Ishikawa (cell line): Measurements from ENCODE around the gene USP28.

Experiments used
- CEBPB ChIP-seq: IDR thresholded peaks from 2 replicates; pipeline ENCODE4 v1.6.1; 2012
- CREB1 ChIP-seq: IDR thresholded peaks from 2 replicates; pipeline ENCODE4 v1.6.1; 2012; ENCODE audit warnings: low read depth
- EGR1 ChIP-seq: IDR thresholded peaks from 2 replicates; pipeline ENCODE4 v1.6.1; 2012
- EP300 ChIP-seq: IDR thresholded peaks from 2 replicates; pipeline ENCODE4 v1.6.1; 2012; ENCODE audit warnings: borderline replicate concordance
- FOXM1 ChIP-seq: IDR thresholded peaks from 2 replicates; pipeline ENCODE4 v1.6.1; 2012; ENCODE audit warnings: low read depth, borderline replicate concordance
- NFIC ChIP-seq: IDR thresholded peaks from 2 replicates; pipeline ENCODE4 v1.6.1; 2012
- RAD21 ChIP-seq: IDR thresholded peaks from 2 replicates; pipeline ENCODE4 v1.6.1; 2012; ENCODE audit warnings: low read depth
- TAF1 ChIP-seq: IDR thresholded peaks from 2 replicates; pipeline ENCODE4 v1.6.1; 2012; ENCODE audit warnings: low read depth, mild to moderate bottlenecking
- TCF12 ChIP-seq: IDR thresholded peaks from 2 replicates; pipeline ENCODE4 v1.6.1; 2012; ENCODE audit warnings: low read depth
- TEAD4 ChIP-seq: IDR thresholded peaks from 2 replicates; pipeline ENCODE4 v1.6.1; 2012
- YY1 ChIP-seq: IDR thresholded peaks from 2 replicates; pipeline ENCODE4 v1.6.1; 2012; ENCODE audit warnings: low read depth
- ZBTB7A ChIP-seq: IDR thresholded peaks from 2 replicates; pipeline ENCODE4 v1.6.1; 2012; ENCODE audit warnings: low read depth
- TF ChIP-seq, protein P1 (sequence below): IDR thresholded peaks from 2 replicates; pipeline ENCODE4 v1.6.1; 2012
- TF ChIP-seq, protein P2 (sequence below): IDR thresholded peaks from 2 replicates; pipeline ENCODE4 v1.6.1; 2012
- TF ChIP-seq, protein P3 (sequence below): IDR thresholded peaks from 2 replicates; pipeline ENCODE4 v1.6.1; 2012; ENCODE audit warnings: low read depth, mild to moderate bottlenecking

Gene USP28

DNA sequence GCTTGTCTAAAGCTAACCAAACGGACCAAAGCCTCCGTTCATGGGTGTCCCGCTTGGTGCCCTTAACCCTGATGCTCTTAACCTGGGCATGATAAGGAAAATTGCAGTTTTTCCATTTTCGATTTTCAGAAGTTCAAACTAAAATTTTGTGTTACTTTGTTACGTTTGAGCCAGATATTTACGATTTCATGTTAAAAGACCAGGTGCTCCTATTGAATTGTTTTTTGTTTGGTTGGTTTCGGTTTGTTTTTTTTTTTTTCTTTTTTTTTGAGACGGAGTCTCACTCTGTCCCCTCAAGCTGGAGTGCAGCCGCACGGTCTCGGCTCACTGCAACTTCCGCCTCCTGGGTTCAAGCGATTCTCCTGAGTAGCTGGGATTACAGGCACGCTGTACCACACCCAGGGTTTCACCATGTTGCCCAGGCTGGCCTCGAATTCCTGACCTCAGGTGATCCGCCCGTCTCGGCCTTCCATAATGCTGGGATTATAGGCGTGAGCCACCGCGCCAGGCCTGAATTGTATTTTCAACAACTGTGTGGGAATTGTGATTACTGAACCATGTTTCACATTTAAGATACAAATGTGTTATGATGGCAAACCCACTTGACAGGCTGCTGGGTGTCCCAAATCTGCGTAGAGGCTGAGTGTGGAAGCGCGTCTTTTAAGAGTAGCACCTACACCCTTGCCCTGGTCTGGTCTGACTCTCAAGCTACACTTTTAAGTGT is 864 bp upstream of the USP28 start:
- TF ChIP-seq, protein P1, sequence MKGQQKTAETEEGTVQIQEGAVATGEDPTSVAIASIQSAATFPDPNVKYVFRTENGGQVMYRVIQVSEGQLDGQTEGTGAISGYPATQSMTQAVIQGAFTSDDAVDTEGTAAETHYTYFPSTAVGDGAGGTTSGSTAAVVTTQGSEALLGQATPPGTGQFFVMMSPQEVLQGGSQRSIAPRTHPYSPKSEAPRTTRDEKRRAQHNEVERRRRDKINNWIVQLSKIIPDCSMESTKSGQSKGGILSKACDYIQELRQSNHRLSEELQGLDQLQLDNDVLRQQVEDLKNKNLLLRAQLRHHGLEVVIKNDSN, result no peak
- no peak for TF ChIP-seq RAD21
- no peak for TF ChIP-seq TCF12
- no peak for TF ChIP-seq YY1
- no peak for TF ChIP-seq TAF1
- no peak for TF ChIP-seq FOXM1
- no peak for TF ChIP-seq CREB1
- no peak for TF ChIP-seq EP300
- TF ChIP-seq, protein P2, sequence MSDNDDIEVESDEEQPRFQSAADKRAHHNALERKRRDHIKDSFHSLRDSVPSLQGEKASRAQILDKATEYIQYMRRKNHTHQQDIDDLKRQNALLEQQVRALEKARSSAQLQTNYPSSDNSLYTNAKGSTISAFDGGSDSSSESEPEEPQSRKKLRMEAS, result no peak
- no peak for TF ChIP-seq ZBTB7A
- no peak for TF ChIP-seq CEBPB
- TF ChIP-seq, protein P3, sequence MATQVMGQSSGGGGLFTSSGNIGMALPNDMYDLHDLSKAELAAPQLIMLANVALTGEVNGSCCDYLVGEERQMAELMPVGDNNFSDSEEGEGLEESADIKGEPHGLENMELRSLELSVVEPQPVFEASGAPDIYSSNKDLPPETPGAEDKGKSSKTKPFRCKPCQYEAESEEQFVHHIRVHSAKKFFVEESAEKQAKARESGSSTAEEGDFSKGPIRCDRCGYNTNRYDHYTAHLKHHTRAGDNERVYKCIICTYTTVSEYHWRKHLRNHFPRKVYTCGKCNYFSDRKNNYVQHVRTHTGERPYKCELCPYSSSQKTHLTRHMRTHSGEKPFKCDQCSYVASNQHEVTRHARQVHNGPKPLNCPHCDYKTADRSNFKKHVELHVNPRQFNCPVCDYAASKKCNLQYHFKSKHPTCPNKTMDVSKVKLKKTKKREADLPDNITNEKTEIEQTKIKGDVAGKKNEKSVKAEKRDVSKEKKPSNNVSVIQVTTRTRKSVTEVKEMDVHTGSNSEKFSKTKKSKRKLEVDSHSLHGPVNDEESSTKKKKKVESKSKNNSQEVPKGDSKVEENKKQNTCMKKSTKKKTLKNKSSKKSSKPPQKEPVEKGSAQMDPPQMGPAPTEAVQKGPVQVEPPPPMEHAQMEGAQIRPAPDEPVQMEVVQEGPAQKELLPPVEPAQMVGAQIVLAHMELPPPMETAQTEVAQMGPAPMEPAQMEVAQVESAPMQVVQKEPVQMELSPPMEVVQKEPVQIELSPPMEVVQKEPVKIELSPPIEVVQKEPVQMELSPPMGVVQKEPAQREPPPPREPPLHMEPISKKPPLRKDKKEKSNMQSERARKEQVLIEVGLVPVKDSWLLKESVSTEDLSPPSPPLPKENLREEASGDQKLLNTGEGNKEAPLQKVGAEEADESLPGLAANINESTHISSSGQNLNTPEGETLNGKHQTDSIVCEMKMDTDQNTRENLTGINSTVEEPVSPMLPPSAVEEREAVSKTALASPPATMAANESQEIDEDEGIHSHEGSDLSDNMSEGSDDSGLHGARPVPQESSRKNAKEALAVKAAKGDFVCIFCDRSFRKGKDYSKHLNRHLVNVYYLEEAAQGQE, result no peak
- TF ChIP-seq EGR1, result no peak
- TF ChIP-seq TEAD4, result no peak
- no peak for TF ChIP-seq NFIC

DNA sequence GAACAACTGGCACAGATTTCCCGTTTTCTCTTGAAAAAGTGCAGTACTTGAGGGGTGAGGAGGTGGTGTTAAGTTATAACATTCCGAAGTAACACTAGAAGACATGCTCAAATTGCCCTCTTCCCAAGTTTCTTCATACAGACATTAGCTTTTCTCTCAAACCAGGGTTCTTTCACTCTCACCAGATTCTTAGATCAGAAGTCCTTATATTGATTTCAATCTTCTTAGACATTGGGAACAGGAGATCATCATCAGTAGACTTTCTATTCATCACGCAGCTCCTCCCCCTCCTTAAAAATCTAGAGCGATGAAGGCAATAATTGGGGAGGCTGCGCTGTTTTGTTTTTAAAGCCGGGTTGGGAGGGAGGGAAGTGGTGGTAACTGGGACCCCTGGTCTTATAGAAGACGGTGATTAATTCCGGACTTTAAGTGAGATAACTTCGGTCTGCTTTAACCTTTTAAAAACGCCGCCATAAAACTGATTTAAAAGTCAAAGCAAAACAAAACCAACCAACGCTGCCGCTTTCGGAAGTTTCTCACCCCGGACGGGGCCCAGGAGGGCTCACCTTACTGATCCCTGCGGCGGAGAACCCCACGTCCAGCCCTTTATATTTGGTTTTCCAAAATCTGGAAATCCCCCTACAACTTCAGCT is 665 bp downstream of the USP28 start:
- TF ChIP-seq YY1 (no peak), EP300 (no peak), TAF1 (no peak), EGR1 (no peak), FOXM1 (no peak), NFIC (no peak), CEBPB (no peak), ZBTB7A (no peak), TCF12 (no peak), RAD21 (no peak), TEAD4 (no peak), CREB1 (no peak)
- TF ChIP-seq, protein P3, result no peak
- TF ChIP-seq, protein P1, result no peak
- TF ChIP-seq, protein P2, result no peak

DNA sequence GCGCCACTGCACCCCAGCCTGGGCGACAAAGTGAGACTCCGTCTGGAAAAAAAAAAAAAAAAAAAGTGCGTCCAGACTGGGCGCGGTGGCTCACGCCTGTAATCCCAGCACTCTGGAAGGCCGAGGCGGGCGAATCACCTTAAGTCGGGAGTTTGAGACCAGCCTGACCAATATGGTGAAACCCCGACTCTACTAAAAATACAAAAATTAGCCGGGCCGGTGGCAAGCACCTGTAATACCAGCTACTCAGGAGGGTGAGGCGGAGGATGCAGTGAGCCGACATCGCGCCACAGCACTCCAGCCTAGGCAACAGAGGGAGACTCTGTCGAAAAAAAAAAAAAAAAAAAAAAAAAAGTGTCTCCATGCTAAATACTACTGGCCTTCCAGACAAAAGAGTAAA is 1.3 kb downstream of the USP28 start:
- no peak for TF ChIP-seq NFIC
- TF ChIP-seq, protein P2, result no peak
- no peak for TF ChIP-seq EGR1
- TF ChIP-seq TCF12, result no peak

DNA sequence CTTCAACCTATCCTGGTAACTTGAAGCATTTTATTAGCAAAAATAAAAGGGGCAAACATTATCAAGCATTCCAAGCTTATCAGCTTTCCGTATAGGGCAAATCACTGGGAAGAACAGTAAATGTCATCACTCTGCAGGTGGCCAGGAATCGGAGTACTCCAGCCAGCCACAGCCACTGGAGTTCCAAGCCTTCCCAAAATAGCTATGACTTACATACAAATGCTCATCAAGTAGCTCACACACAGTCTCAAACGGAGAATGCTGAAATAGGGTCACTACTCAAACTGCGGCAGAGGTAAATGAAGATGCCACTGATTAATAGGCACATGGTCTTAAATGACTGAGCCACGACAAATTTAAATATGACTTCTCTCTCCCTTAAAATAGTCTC is 2.1 kb downstream of the USP28 start:
- TF ChIP-seq, protein P2, result no peak
- TF ChIP-seq EP300 (no peak), ZBTB7A (no peak), NFIC (no peak), YY1 (no peak), CEBPB (no peak)

DNA sequence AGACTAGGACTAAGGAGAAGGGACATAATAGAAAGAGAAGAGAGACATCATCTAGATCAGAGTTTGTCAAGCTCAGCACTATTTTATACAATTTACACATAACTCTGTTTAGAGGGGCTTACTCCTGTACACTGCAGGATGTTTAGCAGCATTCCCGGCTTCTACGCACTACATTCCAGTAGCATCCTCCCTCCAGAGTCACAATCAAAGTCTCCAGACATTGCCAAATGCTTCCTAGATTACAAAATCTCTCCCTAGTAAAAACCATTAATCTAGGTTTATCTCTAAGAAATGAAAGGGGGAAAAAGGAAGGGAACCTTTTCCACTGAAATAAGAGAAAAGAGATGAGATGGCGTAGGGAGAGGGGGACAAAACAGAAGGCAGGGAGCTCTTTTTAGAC is 4.0 kb downstream of the USP28 start:
- no peak for TF ChIP-seq TEAD4
- no peak for TF ChIP-seq TAF1
- no peak for TF ChIP-seq YY1
- no peak for TF ChIP-seq CEBPB
- TF ChIP-seq RAD21, result no peak
- no peak for TF ChIP-seq ZBTB7A
- TF ChIP-seq TCF12, result no peak
- TF ChIP-seq EGR1, result no peak
- TF ChIP-seq, protein P1, result no peak
- TF ChIP-seq, protein P2, result no peak
- TF ChIP-seq CREB1, result no peak
- no peak for TF ChIP-seq EP300
- TF ChIP-seq NFIC, result no peak
- TF ChIP-seq, protein P3, result no peak
